HG03097 (cell line): ENCODE results near the gene ADAMTS14.

Experiments used
- ATAC-seq: cut with Tn5 transposase; IDR thresholded peaks from one replicate; pipeline ENCODE4 v1.9.1; 2021; ENCODE audit not compliant: unreplicated experiment, low FRiP score

The ADAMTS14 gene

GRCh38 chr10:70673043-70673928 is 980 bp downstream of the ADAMTS14 start:
- no peak for ATAC-seq

- ATAC-seq, result no peak
Measured at GRCh38 chr10:70673929-70674559, 1.7 kb downstream of the ADAMTS14 start.

GRCh38 chr10:70674560-70675495 is 2.5 kb downstream of the ADAMTS14 start:
- no peak for ATAC-seq

GRCh38 chr10:70675496-70676161 is 3.3 kb downstream of the ADAMTS14 start:
- ATAC-seq, result no peak

- ATAC-seq, result no peak
Measured at GRCh38 chr10:70676511-70676910, 4.2 kb downstream of the ADAMTS14 start.

- no peak for ATAC-seq
Measured at GRCh38 chr10:70677016-70677415, 4.7 kb downstream of the ADAMTS14 start.

GRCh38 chr10:70677620-70678249 is 5.4 kb downstream of the ADAMTS14 start:
- ATAC-seq, result no peak

GRCh38 chr10:70678250-70678635 is 5.9 kb downstream of the ADAMTS14 start:
- ATAC-seq, result no peak

GRCh38 chr10:70678757-70679489 is 6.6 kb downstream of the ADAMTS14 start:
- no peak for ATAC-seq

- no peak for ATAC-seq
Measured at GRCh38 chr10:70679498-70679897, 7.2 kb downstream of the ADAMTS14 start.

GRCh38 chr10:70680899-70681730 is 8.8 kb downstream of the ADAMTS14 start:
- no peak for ATAC-seq

- no peak for ATAC-seq
Measured at GRCh38 chr10:70681731-70682005, 9.4 kb downstream of the ADAMTS14 start.

GRCh38 chr10:70682920-70683600 is 10.8 kb downstream of the ADAMTS14 start:
- no peak for ATAC-seq

GRCh38 chr10:70683601-70683934 is 11.3 kb downstream of the ADAMTS14 start:
- no peak for ATAC-seq

GRCh38 chr10:70683940-70684339 is 11.6 kb downstream of the ADAMTS14 start:
- no peak for ATAC-seq

- ATAC-seq, result no peak
Measured at GRCh38 chr10:70684374-70684773, 12.1 kb downstream of the ADAMTS14 start.

GRCh38 chr10:70684839-70685454 is 12.6 kb downstream of the ADAMTS14 start:
- no peak for ATAC-seq

- ATAC-seq, result no peak
Measured at GRCh38 chr10:70685455-70685911, 13.2 kb downstream of the ADAMTS14 start.
